Stomach (tissue), 4 donors: ENCODE results near the gene QRICH1.

Source experiments
- CTCF ChIP-seq, 7 experiments: fragments of 450-650 bp in 4 of 7; fragments of 200-600 bp in 3 of 7; sonication (generic) in 3 of 7; IDR thresholded peaks; one replicate each; pipeline ENCODE4 v1.5.1; 2016 to 2019; ENCODE audit warnings: antibody characterized with exemption in 7 of 7, control low read depth in 2 of 7, mild to moderate bottlenecking in 1 of 7
- POLR2A ChIP-seq, 4 donors: fragments of 450-650 bp; IDR thresholded peaks; one replicate each; pipeline ENCODE4 v1.6.1; 2016; ENCODE audit warnings: antibody characterized with exemption in 4 of 4, control low read depth in 2 of 4, mild to moderate bottlenecking in 1 of 4, moderate library complexity in 1 of 4
- POLR2AphosphoS5 ChIP-seq, 3 donors: sonication (generic); formaldehyde crosslinking; IDR thresholded peaks; one replicate each; pipeline ENCODE4 v1.6.1; 2016; ENCODE audit warnings: antibody characterized with exemption in 3 of 3

GRCh38 chr3:49013113-49013737 lies 80.6 kb downstream of the QRICH1 start:
- no peak for TF ChIP-seq POLR2AphosphoS5 (IDR thresholded peaks at IDR 0.05)
- TF ChIP-seq CTCF (IDR thresholded peaks at IDR 0.05), result no peak
- no peak for TF ChIP-seq POLR2A (IDR thresholded peaks at IDR 0.05)
